Stimulated activated CD8-positive, alpha-beta memory T cell treated with anti-CD3 and anti-CD28 coated beads, Interleukin-15, amount 100 ng/mL, for 24 hours (primary cell): ENCODE results near the gene GPRC5A.

Experiments used
- DNase-seq: peaks from one replicate; pipeline ENCODE4 v3.0.0-alpha.2; 2020; ENCODE audit warnings: low read depth

The GPRC5A gene

GRCh38 chr12:12885096-12885792 lies 6.1 kb upstream of the GPRC5A start:
- no peak for DNase-seq

DNA sequence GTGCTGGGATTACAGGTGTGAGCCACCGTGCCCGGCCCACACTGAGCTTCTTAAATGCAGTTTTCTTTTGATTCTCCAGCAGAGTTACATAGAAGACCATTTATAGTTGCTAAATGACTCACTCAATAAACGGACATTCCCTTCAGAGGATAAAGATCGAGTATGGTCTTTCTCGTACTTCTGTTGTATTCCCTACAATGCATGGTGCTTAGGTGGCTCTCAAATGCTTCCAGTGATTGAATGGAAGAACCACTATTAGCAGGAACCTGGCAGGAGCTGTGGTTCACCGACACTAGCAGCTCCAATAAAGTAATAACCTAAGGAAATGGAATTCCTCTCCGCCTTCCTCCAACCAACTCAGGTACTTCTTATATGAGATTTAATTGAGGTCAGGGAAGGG lies 3.9 kb upstream of the GPRC5A start:
- no peak for DNase-seq

GRCh38 chr12:12889701-12890100 lies 1.7 kb upstream of the GPRC5A start:
- DNase-seq = no peak

DNA sequence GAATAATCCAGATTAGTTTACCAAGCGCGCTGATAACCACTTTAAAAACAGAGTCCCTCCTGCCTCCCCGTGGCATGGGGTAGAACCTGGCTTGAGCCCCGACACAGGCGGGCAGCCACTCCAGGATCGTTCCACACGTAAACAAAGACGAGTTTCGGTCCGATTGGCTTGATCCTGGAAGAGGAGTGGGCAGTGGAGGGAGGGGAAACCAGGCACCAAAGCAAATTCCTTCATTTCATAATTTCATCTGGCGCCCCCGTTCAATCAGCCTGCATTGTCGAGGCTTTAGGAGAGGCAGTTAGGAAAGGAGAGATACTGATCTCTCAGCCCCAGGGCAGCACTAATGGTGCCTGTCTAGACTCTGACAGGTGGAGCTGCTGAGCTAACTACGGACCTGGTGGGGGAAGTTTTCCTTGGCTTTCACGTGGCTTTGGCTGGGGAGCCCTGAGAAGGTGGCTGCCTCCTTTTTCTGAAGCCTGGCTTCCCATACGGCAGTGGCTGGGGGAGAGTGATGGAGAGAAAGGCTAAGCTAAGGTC lies 751 bp upstream of the GPRC5A start:
- DNase-seq = no peak

DNA sequence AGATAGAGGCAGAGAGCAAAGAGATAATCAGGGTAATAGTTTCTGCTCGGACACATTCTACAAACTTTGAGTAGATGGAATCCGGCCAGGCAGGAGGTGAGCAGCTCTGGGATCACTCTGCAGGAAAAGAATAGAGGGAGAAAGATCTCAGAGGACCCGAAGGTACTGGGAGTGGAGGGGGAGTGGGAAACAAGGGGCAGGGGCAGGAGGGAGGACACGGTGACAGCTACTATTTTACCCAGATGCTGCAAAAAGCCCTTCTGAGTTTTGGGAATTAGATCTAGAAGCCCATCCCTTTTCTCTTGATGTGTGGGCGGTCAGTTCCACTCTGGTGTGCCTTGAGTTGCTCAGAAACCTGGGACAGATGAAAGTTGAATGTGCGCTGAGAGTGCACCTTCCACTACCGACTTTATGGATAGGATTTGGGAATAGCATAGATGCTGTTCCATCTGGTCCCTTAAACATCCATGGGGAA lies 556 bp downstream of the GPRC5A start:
- no peak for DNase-seq

GRCh38 chr12:12892681-12893141 lies 1.3 kb downstream of the GPRC5A start:
- no peak for DNase-seq

DNA sequence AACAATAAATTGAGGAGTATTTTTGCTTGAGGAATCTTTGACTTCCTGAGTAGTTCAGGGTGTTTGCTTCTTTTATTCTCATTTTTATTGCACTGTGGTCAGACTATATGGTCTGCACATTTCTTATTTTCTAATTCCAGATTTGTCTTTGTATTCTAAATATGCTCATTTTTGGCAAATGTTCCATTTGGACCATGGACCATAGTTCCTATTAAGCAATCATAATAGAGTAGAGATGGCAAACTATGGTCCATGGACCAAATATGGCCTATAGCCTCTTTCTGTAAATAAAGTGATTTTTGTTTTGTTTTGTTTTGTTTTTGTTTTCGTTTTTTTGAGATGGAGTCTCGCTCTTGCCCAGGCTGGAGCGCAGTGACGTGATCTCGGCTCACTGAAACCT lies 2.1 kb downstream of the GPRC5A start:
- DNase-seq = no peak

DNA sequence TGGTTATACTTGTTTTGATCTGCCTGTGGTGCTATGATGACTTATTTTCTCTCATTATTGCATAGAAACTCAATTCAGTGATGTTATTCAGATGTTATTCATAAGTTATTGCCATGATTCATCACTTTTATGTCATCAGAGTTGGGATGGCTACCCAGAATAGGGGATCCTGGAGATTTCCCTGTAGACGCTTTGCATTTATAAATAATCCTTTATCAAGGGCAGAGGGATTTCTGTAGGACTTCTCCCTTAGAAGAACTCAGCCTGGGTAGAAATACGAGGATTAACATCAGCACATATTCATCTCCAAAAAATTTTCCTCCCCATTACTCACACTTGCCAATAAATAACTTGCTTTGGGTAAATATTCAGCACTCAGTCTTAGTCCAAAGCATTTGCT lies 4.9 kb downstream of the GPRC5A start:
- DNase-seq = no peak

DNA sequence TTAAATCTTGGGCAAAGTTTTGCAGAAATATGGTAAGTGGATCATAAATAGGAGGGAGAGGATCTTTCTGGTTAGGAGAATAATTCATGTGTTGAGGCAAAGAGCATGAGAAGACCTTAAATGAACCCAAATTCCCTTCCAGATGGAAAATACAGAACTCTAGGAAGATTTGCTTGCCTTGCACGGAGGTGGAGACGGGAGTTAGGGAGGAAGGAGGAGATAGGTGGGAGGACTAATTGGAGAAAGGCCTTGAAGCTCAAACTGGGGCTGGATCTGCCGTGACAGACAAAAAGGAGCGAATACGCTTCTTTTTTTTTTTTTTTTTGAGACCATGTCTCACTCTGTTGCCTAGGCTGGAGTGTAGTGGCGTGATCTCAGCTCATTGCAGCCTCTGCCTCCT lies 5.9 kb downstream of the GPRC5A start:
- DNase-seq = no peak

DNA sequence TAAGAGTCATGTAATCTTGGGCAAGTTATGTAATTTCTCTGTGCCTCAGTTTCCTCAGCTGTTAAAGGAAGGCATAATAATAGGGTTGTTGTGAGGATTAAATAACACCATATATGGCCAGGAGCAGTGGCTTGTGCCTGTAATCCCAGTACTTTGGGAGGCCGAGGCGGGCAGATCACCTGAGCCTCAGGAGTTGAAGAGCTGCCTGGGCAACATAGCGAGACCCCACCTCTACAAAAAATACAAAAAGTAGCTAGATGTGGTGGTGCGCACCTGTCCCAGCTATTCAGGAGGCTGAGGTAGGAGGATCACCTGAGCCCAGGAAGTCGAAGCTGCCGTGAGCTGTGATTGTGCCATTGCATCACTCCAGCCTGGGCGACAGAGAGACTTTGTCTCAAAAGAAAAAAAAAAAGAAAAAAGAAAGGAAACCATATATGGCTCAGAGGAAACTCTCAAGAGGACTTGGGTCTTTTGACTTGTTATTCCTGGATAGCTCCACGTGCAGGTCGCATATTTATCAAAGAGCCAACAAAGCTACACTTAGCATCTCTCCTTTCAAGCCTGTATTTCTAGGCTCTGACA lies 6.9 kb downstream of the GPRC5A start:
- DNase-seq = no peak

- no peak for DNase-seq
Measured at GRCh38 chr12:12898911-12899511, 7.6 kb downstream of the GPRC5A start.

GRCh38 chr12:12899530-12900380 lies 8.4 kb downstream of the GPRC5A start:
- no peak for DNase-seq

GRCh38 chr12:12900786-12901157 lies 9.4 kb downstream of the GPRC5A start:
- DNase-seq = no peak

DNA sequence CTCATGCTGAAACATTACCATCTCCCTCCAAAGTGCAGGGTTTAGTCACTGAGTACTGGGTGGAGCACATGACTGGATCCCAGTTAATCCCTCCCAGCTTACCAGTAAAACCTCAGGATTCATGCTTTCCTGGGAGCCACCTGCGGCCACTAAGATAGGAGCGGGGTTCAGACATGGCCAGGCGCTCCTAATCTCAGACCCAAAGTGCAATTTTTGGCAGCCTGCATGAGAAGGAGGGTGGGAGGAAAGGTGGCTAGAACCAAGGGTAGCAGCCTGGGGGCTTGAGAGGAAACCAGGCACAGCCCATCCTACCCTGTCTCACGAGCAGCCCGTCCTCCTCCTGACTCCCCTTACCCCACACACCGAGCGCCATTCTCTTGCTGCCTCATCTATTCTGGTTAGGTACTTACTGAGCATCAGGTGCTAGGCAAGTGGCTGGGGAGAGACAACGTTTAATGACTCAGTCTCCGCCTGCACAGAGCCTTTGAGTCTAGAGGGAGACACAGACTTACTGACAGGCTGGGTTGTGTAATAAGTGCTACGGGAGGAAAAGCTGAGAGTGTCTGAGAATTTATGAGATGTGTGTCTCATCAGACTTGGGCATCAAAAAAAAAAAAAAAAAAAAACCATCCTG lies 9.9 kb downstream of the GPRC5A start:
- no peak for DNase-seq

GRCh38 chr12:12902036-12902435 lies 10.7 kb downstream of the GPRC5A start:
- no peak for DNase-seq

- no peak for DNase-seq
Measured at GRCh38 chr12:12903642-12904609, 12.6 kb downstream of the GPRC5A start.

GRCh38 chr12:12907552-12907951 lies 16.2 kb downstream of the GPRC5A start:
- DNase-seq = no peak

DNA sequence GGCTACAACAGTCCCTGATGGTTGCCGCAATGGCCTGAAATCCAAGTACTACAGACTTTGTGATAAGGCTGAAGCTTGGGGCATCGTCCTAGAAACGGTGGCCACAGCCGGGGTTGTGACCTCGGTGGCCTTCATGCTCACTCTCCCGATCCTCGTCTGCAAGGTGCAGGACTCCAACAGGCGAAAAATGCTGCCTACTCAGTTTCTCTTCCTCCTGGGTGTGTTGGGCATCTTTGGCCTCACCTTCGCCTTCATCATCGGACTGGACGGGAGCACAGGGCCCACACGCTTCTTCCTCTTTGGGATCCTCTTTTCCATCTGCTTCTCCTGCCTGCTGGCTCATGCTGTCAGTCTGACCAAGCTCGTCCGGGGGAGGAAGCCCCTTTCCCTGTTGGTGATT lies 16.9 kb downstream of the GPRC5A start:
- DNase-seq = no peak

DNA sequence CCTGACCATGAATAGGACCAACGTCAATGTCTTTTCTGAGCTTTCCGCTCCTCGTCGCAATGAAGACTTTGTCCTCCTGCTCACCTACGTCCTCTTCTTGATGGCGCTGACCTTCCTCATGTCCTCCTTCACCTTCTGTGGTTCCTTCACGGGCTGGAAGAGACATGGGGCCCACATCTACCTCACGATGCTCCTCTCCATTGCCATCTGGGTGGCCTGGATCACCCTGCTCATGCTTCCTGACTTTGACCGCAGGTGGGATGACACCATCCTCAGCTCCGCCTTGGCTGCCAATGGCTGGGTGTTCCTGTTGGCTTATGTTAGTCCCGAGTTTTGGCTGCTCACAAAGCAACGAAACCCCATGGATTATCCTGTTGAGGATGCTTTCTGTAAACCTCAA lies 17.3 kb downstream of the GPRC5A start:
- no peak for DNase-seq

DNA sequence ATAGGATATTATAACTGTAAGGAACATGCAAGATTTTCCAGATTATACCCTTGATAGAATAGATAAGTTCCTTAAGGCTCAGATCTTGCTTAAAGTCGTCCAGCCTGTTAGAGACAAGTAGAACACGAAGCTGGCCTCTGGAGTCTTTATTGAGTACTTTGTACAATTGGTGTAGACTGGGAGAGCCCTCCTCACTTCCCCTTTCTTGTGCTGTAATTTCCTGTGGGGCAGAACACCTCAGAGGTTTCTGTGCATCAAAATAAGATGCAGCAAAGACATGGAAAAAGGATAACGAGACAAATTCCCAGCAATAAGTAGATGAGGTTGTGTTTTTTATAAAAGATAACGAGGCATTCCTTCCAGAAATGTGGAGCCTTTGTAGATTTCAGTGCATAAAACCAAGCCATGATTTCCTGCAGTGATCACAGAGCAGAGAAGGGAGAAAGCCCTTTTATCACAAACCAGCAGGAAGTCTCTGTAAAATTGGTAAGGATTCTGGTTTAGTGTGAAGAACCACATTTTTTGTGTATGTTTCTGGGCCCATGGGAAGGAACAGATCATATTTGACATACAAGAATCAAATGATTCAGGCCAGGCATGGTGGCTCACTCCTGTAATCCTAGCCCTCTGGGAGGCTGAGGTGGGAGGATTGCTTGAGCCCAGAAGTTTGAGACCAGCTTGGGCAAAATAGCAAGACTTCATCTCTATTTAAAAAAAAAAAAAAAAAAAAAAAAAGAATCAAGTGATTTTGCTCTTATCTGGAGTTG lies 18.0 kb downstream of the GPRC5A start:
- DNase-seq = no peak
